Vagina (tissue), 2 donors: ENCODE measurements around the gene TPM4. TPM values are rescaled to one million over a fixed set of nuclear protein-coding genes. Genes with fewer than 3 reads are reported as not detected.

Source experiments
- DNase-seq, 2 donors: peaks; one replicate each; pipeline ENCODE4 v3.0.0-alpha.2; 2017; ENCODE audit errors: extremely low spot score in 2 of 2
- H3K27ac ChIP-seq: fragments of 200-600 bp; sonication (generic); one replicate; pipeline ENCODE4 v1.5.1; 2019
- H3K27me3 ChIP-seq: fragments of 200-600 bp; sonication (generic); one replicate; pipeline ENCODE4 v1.5.1; 2019
- H3K36me3 ChIP-seq, 2 donors: fragments of 200-600 bp; sonication (generic); one replicate each; pipeline ENCODE4 v1.5.1; 2017 to 2019
- H3K4me1 ChIP-seq: fragments of 200-600 bp; sonication (generic); one replicate; pipeline ENCODE4 v1.5.1; 2019
- H3K4me3 ChIP-seq, 2 donors: fragments of 200-600 bp; sonication (generic); 1 replicate in 1 of 2; 2 replicates in 1 of 2; pipeline ENCODE4 v1.5.1; 2016 to 2019
- H3K9me3 ChIP-seq: fragments of 200-600 bp; sonication (generic); one replicate; pipeline ENCODE4 v1.5.1; 2019
- POLR2A ChIP-seq, 2 donors: fragments of 450-650 bp; IDR thresholded peaks; one replicate each; pipeline ENCODE4 v1.6.1; 2017; ENCODE audit warnings: antibody characterized with exemption in 2 of 2, mild to moderate bottlenecking in 2 of 2, moderate library complexity in 2 of 2
- POLR2AphosphoS5 ChIP-seq, 2 donors: sonication (generic); formaldehyde crosslinking; IDR thresholded peaks; one replicate each; pipeline ENCODE4 v1.9.0; 2017; ENCODE audit warnings: antibody characterized with exemption in 2 of 2, mild to moderate bottlenecking in 2 of 2, low read depth in 1 of 2; ENCODE audit not compliant: insufficient read depth in 1 of 2
- intact Hi-C: fragments of 100-400 bp; cut with DNase I; formaldehyde crosslinking; loops from one replicate; pipeline ENCODE4 v1.15.1; 2023
- total RNA-seq: library from RNA; depleted of rRNA; stranded (reverse); fragments of >200 nt; gene quantifications from one replicate; pipeline ENCODE4 v1.2.3, GENCODE V29; 2016
- TF ChIP-seq, protein P1 (sequence below), 3 experiments: fragments of 450-650 bp in 2 of 3; fragments of 200-600 bp in 1 of 3; sonication (generic) in 1 of 3; IDR thresholded peaks; one replicate each; pipeline ENCODE4 v1.5.1; 2017 to 2019; ENCODE audit warnings: antibody characterized with exemption in 3 of 3, mild to moderate bottlenecking in 2 of 3, moderate library complexity in 2 of 3

The TPM4 gene
- total RNA-seq, 1 donor from 2014 or later = 409 TPM

DNA sequence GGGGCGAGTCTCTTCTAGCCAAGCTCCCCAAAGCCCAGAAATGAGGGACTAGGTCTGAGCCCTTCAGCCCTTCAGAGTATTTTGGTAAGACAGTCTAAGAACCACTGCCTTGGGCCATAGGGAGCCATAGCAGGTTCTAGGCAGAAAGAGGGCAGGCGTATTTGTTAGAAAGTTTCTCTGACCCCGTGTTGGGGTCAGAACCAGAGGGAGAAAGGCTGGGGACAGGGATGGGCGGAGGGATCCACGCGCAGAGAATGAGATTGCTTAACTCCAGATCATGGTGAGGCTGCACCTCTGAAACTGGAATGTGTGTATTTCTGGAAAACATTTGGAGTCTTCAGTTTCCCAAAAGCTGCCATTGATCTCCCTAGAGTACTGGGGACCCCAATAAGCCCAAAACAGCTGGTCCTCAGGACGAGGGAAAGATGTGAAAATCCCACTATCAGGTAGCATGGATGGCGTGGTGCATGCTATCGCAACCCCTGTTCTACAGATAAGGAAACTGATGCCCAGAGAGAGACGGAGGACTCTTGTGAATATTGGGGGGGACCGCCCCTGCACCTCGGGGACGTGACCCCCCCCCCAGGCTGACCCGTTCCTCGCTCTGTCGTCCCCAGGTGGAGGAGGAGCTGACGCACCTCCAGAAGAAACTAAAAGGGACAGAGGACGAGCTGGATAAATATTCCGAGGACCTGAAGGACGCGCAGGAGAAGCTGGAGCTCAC lies 703 bp upstream of the TPM4 start:
- Histone ChIP-seq H3K4me3 (peak overlapping the region; percentile 75 to 80), H3K27me3 (no peaks in the 10 kb centered on the region), H3K27ac (peak overlapping the region; percentile 99), H3K9me3 (no peaks in the 10 kb centered on the region), H3K4me1 (peaks cover 61% of the 10 kb centered on the region), H3K36me3 (no peaks in the 10 kb centered on the region)
- TF ChIP-seq POLR2AphosphoS5 (IDR thresholded peaks at IDR 0.05; ENCODE audit: insufficient read depth in 1 of 2, low read depth in 1 of 2) (no peak), POLR2A (IDR thresholded peaks at IDR 0.05) (peak in 1 of 2 donors; percentile 76)
- intact Hi-C loops = no loop called here
- no peak for DNase-seq

GRCh38 chr19:16076958-16077611 lies 790 bp downstream of the TPM4 start:
- no peaks in the 10 kb centered on the region for H3K27me3 ChIP-seq
- H3K36me3 ChIP-seq = peaks cover 0 to 8% of the 10 kb centered on the region in 2 donors
- TF ChIP-seq POLR2A (IDR thresholded peaks at IDR 0.05) = no peak
- peak in 1 of 2 donors; percentile 58 for TF ChIP-seq POLR2AphosphoS5 (IDR thresholded peaks at IDR 0.05; ENCODE audit: insufficient read depth in 1 of 2, low read depth in 1 of 2)
- peak overlapping the region; percentile 75 to 80 for H3K4me3 ChIP-seq
- peak overlapping the region; percentile 99 for H3K27ac ChIP-seq
- peaks cover 51% of the 10 kb centered on the region for H3K4me1 ChIP-seq
- intact Hi-C loops = no loop called here
- no peaks in the 10 kb centered on the region for H3K9me3 ChIP-seq
- no peak for DNase-seq

- H3K4me1 ChIP-seq = peaks cover 56% of the 10 kb centered on the region
These were observed 1.9 kb downstream of the TPM4 start for GRCh38 chr19:16077984-16078758.

GRCh38 chr19:16078759-16079707 lies 2.7 kb downstream of the TPM4 start:
- Histone ChIP-seq H3K9me3 (no peaks in the 10 kb centered on the region), H3K4me3 (peak overlapping the region; percentile 75 to 80), H3K36me3 (peaks cover 0 to 28% of the 10 kb centered on the region in 2 donors), H3K27ac (peak overlapping the region; percentile 99), H3K27me3 (no peaks in the 10 kb centered on the region), H3K4me1 (peaks cover 63% of the 10 kb centered on the region)
- peak in 1 of 2 donors; percentile 92 for DNase-seq
- peak; percentile 38 to 99 for TF ChIP-seq POLR2AphosphoS5 (IDR thresholded peaks at IDR 0.05; ENCODE audit: insufficient read depth in 1 of 2, low read depth in 1 of 2)
- TF ChIP-seq, protein P1, sequence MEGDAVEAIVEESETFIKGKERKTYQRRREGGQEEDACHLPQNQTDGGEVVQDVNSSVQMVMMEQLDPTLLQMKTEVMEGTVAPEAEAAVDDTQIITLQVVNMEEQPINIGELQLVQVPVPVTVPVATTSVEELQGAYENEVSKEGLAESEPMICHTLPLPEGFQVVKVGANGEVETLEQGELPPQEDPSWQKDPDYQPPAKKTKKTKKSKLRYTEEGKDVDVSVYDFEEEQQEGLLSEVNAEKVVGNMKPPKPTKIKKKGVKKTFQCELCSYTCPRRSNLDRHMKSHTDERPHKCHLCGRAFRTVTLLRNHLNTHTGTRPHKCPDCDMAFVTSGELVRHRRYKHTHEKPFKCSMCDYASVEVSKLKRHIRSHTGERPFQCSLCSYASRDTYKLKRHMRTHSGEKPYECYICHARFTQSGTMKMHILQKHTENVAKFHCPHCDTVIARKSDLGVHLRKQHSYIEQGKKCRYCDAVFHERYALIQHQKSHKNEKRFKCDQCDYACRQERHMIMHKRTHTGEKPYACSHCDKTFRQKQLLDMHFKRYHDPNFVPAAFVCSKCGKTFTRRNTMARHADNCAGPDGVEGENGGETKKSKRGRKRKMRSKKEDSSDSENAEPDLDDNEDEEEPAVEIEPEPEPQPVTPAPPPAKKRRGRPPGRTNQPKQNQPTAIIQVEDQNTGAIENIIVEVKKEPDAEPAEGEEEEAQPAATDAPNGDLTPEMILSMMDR (IDR thresholded peaks at IDR 0.05) = no peak
- peak in 1 of 2 donors; percentile 4 for TF ChIP-seq POLR2A (IDR thresholded peaks at IDR 0.05)
- intact Hi-C loops = no loop called here

More at GRCh38 chr19:16077984-16078758, 1.9 kb downstream of the TPM4 start:
- intact Hi-C loops = no loop called here
- peaks cover 0 to 19% of the 10 kb centered on the region in 2 donors for H3K36me3 ChIP-seq
- H3K27ac ChIP-seq = peak overlapping the region; percentile 99
- H3K9me3 ChIP-seq = no peaks in the 10 kb centered on the region
- TF ChIP-seq POLR2AphosphoS5 (IDR thresholded peaks at IDR 0.05; ENCODE audit: insufficient read depth in 1 of 2, low read depth in 1 of 2) (no peak), POLR2A (IDR thresholded peaks at IDR 0.05) (no peak)
- TF ChIP-seq, protein P1 (IDR thresholded peaks at IDR 0.05) = no peak
- H3K27me3 ChIP-seq = no peaks in the 10 kb centered on the region
- H3K4me3 ChIP-seq = peak overlapping the region; percentile 75 to 80
- DNase-seq = peak in 1 of 2 donors; percentile 92

DNA sequence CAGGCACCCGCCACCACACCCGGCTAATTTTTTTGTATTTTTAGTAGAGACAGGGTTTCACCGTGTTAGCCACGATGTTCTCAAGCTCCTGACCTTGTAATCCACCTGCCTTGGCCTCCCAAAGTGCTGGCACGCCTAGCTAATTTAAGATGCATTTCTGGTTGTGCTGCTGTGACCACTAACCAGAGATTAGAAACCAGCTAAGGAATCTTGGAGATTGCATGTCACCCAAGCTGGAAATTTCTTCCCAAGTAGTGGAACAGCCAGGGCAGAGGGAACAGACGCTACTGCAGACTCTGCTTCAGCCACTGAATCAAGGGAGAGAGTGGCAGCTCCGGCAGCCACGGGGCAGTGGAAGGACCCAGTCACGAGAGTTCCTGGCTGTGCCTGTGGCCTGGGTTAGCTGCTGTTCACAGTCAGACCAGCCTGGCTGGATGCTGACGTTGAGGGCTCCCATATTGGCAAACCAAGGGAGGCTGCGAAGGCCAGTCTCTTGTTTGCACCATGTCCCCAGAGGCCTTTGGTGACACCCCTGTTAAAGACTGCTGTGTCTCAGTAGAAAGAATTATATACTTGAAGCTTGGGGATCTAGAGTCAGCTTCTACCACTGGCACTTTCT lies 7.9 kb downstream of the TPM4 start:
- peaks cover 9 to 78% of the 10 kb centered on the region in 2 donors for H3K36me3 ChIP-seq
- H3K27me3 ChIP-seq = no peaks in the 10 kb centered on the region
- H3K4me3 ChIP-seq = no peak overlapping the region
- TF ChIP-seq, protein P1 (IDR thresholded peaks at IDR 0.05) = no peak
- TF ChIP-seq POLR2A (IDR thresholded peaks at IDR 0.05) = no peak
- TF ChIP-seq POLR2AphosphoS5 (IDR thresholded peaks at IDR 0.05; ENCODE audit: insufficient read depth in 1 of 2, low read depth in 1 of 2) = peak in 1 of 2 donors; percentile 32
- intact Hi-C loops = no loop called here
- DNase-seq = no peak
- H3K9me3 ChIP-seq = no peaks in the 10 kb centered on the region
- H3K4me1 ChIP-seq = peaks cover 65% of the 10 kb centered on the region
- no peak overlapping the region for H3K27ac ChIP-seq
